ENCODE data around the gene CDYL2. TPM values are rescaled to one million over a fixed set of nuclear protein-coding genes. Genes with fewer than 3 reads are reported as not detected.

Gene CDYL2
- total and polyA plus RNA-seq, 4 donors: 1.3 to 12.6 (median 3.7) TPM

DNA sequence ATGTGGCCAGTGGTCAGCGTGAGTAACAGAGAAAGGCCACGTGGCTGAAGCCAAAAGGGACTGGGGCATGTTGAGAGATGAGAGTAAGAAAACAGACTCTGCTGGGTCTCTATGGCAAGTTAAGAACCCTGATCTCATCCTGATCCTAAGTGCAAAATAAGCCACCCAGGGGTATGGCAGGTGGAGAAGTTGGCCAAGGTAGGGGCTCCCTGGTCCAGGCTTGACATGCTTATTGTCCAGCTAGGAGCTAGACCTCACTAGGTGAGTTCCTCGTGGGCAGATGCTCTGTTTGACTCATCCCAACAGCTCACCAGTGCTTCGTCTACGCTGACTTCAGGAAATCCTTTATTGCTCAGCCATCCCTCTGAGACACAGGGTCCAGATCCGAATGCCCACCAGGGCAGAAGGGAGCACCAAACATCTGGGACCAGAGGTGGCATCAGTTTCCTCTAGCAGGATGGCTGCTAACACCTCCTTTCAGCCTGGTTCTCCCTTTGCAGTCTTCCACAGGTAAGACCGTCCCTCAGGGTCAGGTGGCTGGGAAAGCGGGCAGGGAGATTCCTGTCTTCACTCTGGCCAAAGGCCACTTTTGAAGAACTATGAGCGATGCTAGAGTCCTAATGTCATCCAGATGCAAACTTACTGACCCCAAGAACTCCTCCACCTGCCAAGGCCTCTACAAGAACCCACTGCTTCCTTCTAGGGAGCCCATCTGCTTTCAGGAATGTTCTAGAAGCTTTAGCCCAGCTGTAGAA lies 99.5 kb downstream of the CDYL2 start:
- Histone ChIP-seq H3K4me3 (no peak overlapping the region), H3K27ac (ENCODE audit: low read depth in 1 of 2, low read length in 1 of 2) (no peak overlapping the region), H3K9me3 (ENCODE audit: control insufficient read depth in 4 of 4, insufficient read depth in 3 of 4, low read length in 3 of 4) (peaks cover 0 to 1% (median 0%) of the 10 kb centered on the region in 4 donors), H3K4me1 (ENCODE audit: control insufficient read depth in 5 of 5, insufficient read depth in 5 of 5, low read length in 5 of 5) (no peaks in the 10 kb centered on the region), H3K27me3 (ENCODE audit: control insufficient read depth in 3 of 3, insufficient read depth in 3 of 3, low read length in 2 of 3) (no peaks in the 10 kb centered on the region), H3K9ac (ENCODE audit: insufficient read depth in 1 of 2, low read length in 2 of 2) (no peak overlapping the region), H3K36me3 (ENCODE audit: control insufficient read depth in 4 of 4, insufficient read depth in 4 of 4, low read length in 4 of 4) (no peaks in the 10 kb centered on the region)
- no peak for DNase-seq
- no peak for ATAC-seq (ENCODE audit: insufficient read depth, low FRiP score)
- WGBS, 2 donors: 94 to 95% methylated on average over 9 of the region's 9 CpGs
- TF ChIP-seq CTCF (IDR thresholded peaks at IDR 0.05; ENCODE audit: control extremely low read depth, extremely low read depth): no peak

DNA sequence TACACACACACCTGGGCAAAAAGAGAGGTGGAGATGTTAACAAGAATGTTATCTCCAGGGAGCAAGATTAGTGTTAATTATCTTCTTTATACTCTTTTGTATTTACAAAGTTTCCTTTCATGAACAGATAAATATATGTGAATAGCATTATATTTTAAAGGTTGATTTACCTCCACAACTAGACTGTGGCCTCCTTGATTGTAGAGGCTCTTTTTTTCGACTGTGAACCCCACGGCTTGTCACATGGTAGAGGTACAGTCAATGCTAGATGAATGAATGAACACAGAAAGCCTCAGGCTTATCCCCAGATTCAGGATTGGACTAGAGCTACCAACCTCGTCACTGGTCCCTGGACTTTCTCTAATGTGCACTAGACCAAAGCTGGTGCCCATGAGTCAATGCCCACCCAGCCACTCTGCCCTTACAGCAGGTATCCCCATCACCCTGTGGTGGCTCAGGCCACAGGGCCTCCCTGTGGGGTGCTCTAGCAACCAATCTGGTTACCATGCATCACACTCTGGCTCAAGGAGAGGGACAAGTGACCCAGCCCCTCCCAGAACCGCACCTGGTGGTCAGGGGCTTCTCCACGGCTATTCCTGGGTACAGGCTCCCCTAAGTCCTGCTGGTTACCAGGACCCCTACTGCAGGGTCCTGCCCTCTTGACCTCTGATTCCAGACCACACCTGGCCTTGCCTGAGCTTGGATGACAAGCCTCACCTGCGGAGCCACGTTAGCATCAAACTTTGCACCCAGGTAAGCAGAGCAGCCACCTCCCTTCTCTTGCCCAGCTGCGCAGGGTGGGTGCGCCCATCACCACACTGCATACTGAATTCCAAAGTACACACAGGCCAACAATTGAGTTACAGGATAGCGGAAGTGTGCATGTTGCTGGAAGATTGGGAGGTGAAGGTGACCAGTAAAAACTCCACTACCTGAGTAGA lies 101.0 kb downstream of the CDYL2 start:
- TF ChIP-seq CTCF (IDR thresholded peaks at IDR 0.05; ENCODE audit: control extremely low read depth, extremely low read depth): no peak

DNA sequence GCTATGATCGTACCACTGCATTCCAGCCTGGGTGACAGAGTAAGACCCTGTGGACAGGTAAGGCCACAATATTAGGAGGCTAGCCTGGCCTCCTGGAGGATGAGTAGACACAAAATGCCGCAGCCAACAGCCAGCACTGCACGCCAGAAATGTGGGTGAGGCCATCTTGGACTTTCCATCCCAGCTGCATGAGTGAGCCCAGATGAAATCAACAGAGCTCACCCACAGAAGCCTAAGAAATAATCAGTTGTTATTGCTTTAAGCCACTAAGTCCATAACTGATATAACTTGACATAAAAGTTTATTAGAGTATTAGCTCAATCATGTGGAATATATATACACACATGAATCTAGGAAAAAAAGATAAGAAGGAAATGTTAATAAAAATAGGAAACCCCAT lies 101.7 kb downstream of the CDYL2 start:
- WGBS, 2 donors: 93 to 98% methylated on average over 3 of the region's 3 CpGs
- no peaks in the 10 kb centered on the region for H3K4me1 ChIP-seq (ENCODE audit: control insufficient read depth in 5 of 5, insufficient read depth in 5 of 5, low read length in 5 of 5)
- H3K4me3 ChIP-seq: no peak overlapping the region
- DNase-seq: no peak
- peaks cover 0 to 3% (median 0%) of the 10 kb centered on the region in 4 donors for H3K9me3 ChIP-seq (ENCODE audit: control insufficient read depth in 4 of 4, insufficient read depth in 3 of 4, low read length in 3 of 4)
- no peak overlapping the region for H3K9ac ChIP-seq (ENCODE audit: insufficient read depth in 1 of 2, low read length in 2 of 2)
- H3K27me3 ChIP-seq (ENCODE audit: control insufficient read depth in 3 of 3, insufficient read depth in 3 of 3, low read length in 2 of 3): no peaks in the 10 kb centered on the region
- ATAC-seq (ENCODE audit: insufficient read depth, low FRiP score): no peak
- H3K36me3 ChIP-seq (ENCODE audit: control insufficient read depth in 4 of 4, insufficient read depth in 4 of 4, low read length in 4 of 4): no peaks in the 10 kb centered on the region
- no peak for TF ChIP-seq CTCF (IDR thresholded peaks at IDR 0.05; ENCODE audit: control extremely low read depth, extremely low read depth)
- no peak overlapping the region for H3K27ac ChIP-seq (ENCODE audit: low read depth in 1 of 2, low read length in 1 of 2)

More for the DNA sequence above, 101.0 kb downstream of the CDYL2 start:
- H3K4me1 ChIP-seq (ENCODE audit: control insufficient read depth in 5 of 5, insufficient read depth in 5 of 5, low read length in 5 of 5): no peaks in the 10 kb centered on the region
- H3K27ac ChIP-seq (ENCODE audit: low read depth in 1 of 2, low read length in 1 of 2): no peak overlapping the region
- H3K27me3 ChIP-seq (ENCODE audit: control insufficient read depth in 3 of 3, insufficient read depth in 3 of 3, low read length in 2 of 3): no peaks in the 10 kb centered on the region
- 96 to 97% methylated on average over 10 of the region's 10 CpGs for WGBS, 2 donors
- H3K9me3 ChIP-seq (ENCODE audit: control insufficient read depth in 4 of 4, insufficient read depth in 3 of 4, low read length in 3 of 4): peaks cover 0 to 3% (median 0%) of the 10 kb centered on the region in 4 donors
- no peak overlapping the region for H3K9ac ChIP-seq (ENCODE audit: insufficient read depth in 1 of 2, low read length in 2 of 2)
- no peaks in the 10 kb centered on the region for H3K36me3 ChIP-seq (ENCODE audit: control insufficient read depth in 4 of 4, insufficient read depth in 4 of 4, low read length in 4 of 4)
- ATAC-seq (ENCODE audit: insufficient read depth, low FRiP score) (no peak), DNase-seq (no peak)
- no peak overlapping the region for H3K4me3 ChIP-seq

All from lung (tissue), 12 donors.